Measurements from ENCODE around the gene SMAD3. TPM values are rescaled to one million over a fixed set of nuclear protein-coding genes. Genes with fewer than 3 reads are reported as not detected.

The SMAD3 gene
- total and polyA plus RNA-seq, 2 donors (not counting 1 experiment from before 2014, with no cell fraction given) = 55.9 to 163 TPM

- Histone ChIP-seq H3K36me3 (replicated peaks in 1 of 2; ENCODE audit: control extremely low read depth in 1 of 2, control insufficient read depth in 1 of 2, extremely low read depth in 1 of 2, insufficient read depth in 2 of 2, low read length in 1 of 2) (peaks cover 0 to 18% of the 10 kb centered on the region in 2 experiments), H3K9me3 (ENCODE audit: control extremely low read depth in 1 of 3, control insufficient read depth in 2 of 3, insufficient read depth in 1 of 3, low read length in 2 of 3) (no peaks in the 10 kb centered on the region), H3K4me1 (ENCODE audit: control insufficient read depth in 2 of 2, insufficient read depth in 2 of 2, low read length in 2 of 2) (peaks cover under 1 to 6% of the 10 kb centered on the region in 2 donors), H3K79me2 (ENCODE audit: control insufficient read depth, insufficient read depth, low read length) (no peaks in the 10 kb centered on the region), H3K4me3 (ENCODE audit: control extremely low read depth in 1 of 5, extremely low read depth in 1 of 5, insufficient read depth in 1 of 5, low read depth in 2 of 5, low read length in 4 of 5) (no peak overlapping the region), H4K20me1 (ENCODE audit: control insufficient read depth, insufficient read depth, low read length, poor library complexity, severe bottlenecking) (no peaks in the 10 kb centered on the region), H2AFZ (ENCODE audit: insufficient read depth, low read depth, low read length, poor library complexity, severe bottlenecking) (no peak overlapping the region), H3K27me3 (replicated peaks in 1 of 4; ENCODE audit: control extremely low read depth in 1 of 4, control insufficient read depth in 3 of 4, insufficient read depth in 4 of 4, low read length in 3 of 4) (no peaks in the 10 kb centered on the region), H3K9ac (ENCODE audit: low read length) (no peak overlapping the region), H3K27ac (ENCODE audit: low read length in 2 of 2) (no peak overlapping the region), H3K4me2 (replicated peaks; ENCODE audit: low read depth, low read length, poor library complexity, severe bottlenecking) (no peak overlapping the region)
- ATAC-seq (ENCODE audit: low read depth) (no peak), DNase-seq (no peak)
- intact Hi-C loops (cut with micrococcal nuclease) = no loop called here
- whole genome bisulfite sequencing (ENCODE audit: insufficient coverage) = no CpG with 5 or more reads among the region's 1 CpG
- Mint-ChIP-seq H3K4me1 (peaks cover 11% of the 10 kb centered on the region), H3K27ac (no peak overlapping the region), H3K9me3 (ENCODE audit: insufficient read depth) (no peaks in the 10 kb centered on the region), H3K27me3 (no peaks in the 10 kb centered on the region), H3K4me3 (no peak overlapping the region)
- TF ChIP-seq CTCF (IDR thresholded peaks at IDR 0.05) = no peak
- no peak for TF ChIP-seq EZH2 (IDR thresholded peaks at IDR 0.05; ENCODE audit: borderline replicate concordance, insufficient read depth, low read depth, low read length, poor library complexity, severe bottlenecking)
- ChIA-PET POLR2A (no interaction called here), CTCF (no interaction called here)
Observed at GRCh38 chr15:67227431-67227830, 162.0 kb downstream of the SMAD3 start.

GRCh38 chr15:67227846-67228245, 162.4 kb downstream of the SMAD3 start:
- H3K27me3 ChIP-seq (replicated peaks in 1 of 4; ENCODE audit: control extremely low read depth in 1 of 4, control insufficient read depth in 3 of 4, insufficient read depth in 4 of 4, low read length in 3 of 4) = no peaks in the 10 kb centered on the region
- ATAC-seq (ENCODE audit: low read depth) (no peak), DNase-seq (no peak)
- no peak overlapping the region for H2AFZ ChIP-seq (ENCODE audit: insufficient read depth, low read depth, low read length, poor library complexity, severe bottlenecking)
- Mint-ChIP-seq H3K27ac (no peak overlapping the region), H3K4me3 (no peak overlapping the region), H3K9me3 (ENCODE audit: insufficient read depth) (no peaks in the 10 kb centered on the region), H3K4me1 (peaks cover 11% of the 10 kb centered on the region), H3K27me3 (no peaks in the 10 kb centered on the region)
- no peak overlapping the region for H3K4me3 ChIP-seq (ENCODE audit: control extremely low read depth in 1 of 5, extremely low read depth in 1 of 5, insufficient read depth in 1 of 5, low read depth in 2 of 5, low read length in 4 of 5)
- CTCF ChIA-PET = no interaction called here
- H3K9me3 ChIP-seq (ENCODE audit: control extremely low read depth in 1 of 3, control insufficient read depth in 2 of 3, insufficient read depth in 1 of 3, low read length in 2 of 3) = no peaks in the 10 kb centered on the region
- peaks cover 0 to 4% of the 10 kb centered on the region in 2 donors for H3K4me1 ChIP-seq (ENCODE audit: control insufficient read depth in 2 of 2, insufficient read depth in 2 of 2, low read length in 2 of 2)
- H3K36me3 ChIP-seq (replicated peaks in 1 of 2; ENCODE audit: control extremely low read depth in 1 of 2, control insufficient read depth in 1 of 2, extremely low read depth in 1 of 2, insufficient read depth in 2 of 2, low read length in 1 of 2) = peaks cover 0 to 19% of the 10 kb centered on the region in 2 experiments
- no peak overlapping the region for H3K27ac ChIP-seq (ENCODE audit: low read length in 2 of 2)
- intact Hi-C loops (cut with micrococcal nuclease) = no loop called here
- no peaks in the 10 kb centered on the region for H4K20me1 ChIP-seq (ENCODE audit: control insufficient read depth, insufficient read depth, low read length, poor library complexity, severe bottlenecking)
- H3K79me2 ChIP-seq (ENCODE audit: control insufficient read depth, insufficient read depth, low read length) = no peaks in the 10 kb centered on the region
- no CpG with 5 or more reads among the region's 1 CpG for WGBS (ENCODE audit: insufficient coverage)
- H3K4me2 ChIP-seq (replicated peaks; ENCODE audit: low read depth, low read length, poor library complexity, severe bottlenecking) = no peak overlapping the region
- POLR2A ChIA-PET = no interaction called here
- no peak overlapping the region for H3K9ac ChIP-seq (ENCODE audit: low read length)
- no peak for TF ChIP-seq EZH2 (IDR thresholded peaks at IDR 0.05; ENCODE audit: borderline replicate concordance, insufficient read depth, low read depth, low read length, poor library complexity, severe bottlenecking)
